Hepatocyte (in vitro differentiated cells): ENCODE results near the gene EGFL8. TPM values are rescaled to one million over a fixed set of nuclear protein-coding genes. Genes with fewer than 3 reads are reported as not detected.

Experiments
- DNase-seq: peaks from one replicate; pipeline ENCODE4 v3.0.0-alpha.2; 2016; ENCODE audit warnings: low spot score
- H2AFZ ChIP-seq: fragments of 200-600 bp; sonication (generic); 2 replicates; pipeline ENCODE4 v1.6.0; 2016; ENCODE audit warnings: antibody characterized with exemption, mild to moderate bottlenecking
- H3K27ac ChIP-seq: fragments of 200-600 bp; sonication (generic); 2 replicates; pipeline ENCODE4 v1.5.1; 2016; ENCODE audit warnings: mild to moderate bottlenecking
- H3K27me3 ChIP-seq: fragments of 200-600 bp; sonication (generic); 2 replicates; pipeline ENCODE4 v1.6.1; 2016
- H3K36me3 ChIP-seq: fragments of 200-600 bp; sonication (generic); replicated peaks from 2 replicates; pipeline ENCODE4 v1.5.1; 2016; ENCODE audit warnings: low read depth; ENCODE audit not compliant: insufficient read depth
- H3K4me1 ChIP-seq: fragments of 200-600 bp; sonication (generic); 2 replicates; pipeline ENCODE4 v1.5.1; 2016; ENCODE audit warnings: mild to moderate bottlenecking, moderate library complexity; ENCODE audit not compliant: insufficient read depth
- H3K4me2 ChIP-seq: fragments of 200-600 bp; sonication (generic); 2 replicates; pipeline ENCODE4 v1.6.0; 2016
- H3K4me3 ChIP-seq: fragments of 200-600 bp; sonication (generic); 2 replicates; pipeline ENCODE4 v1.5.1; 2016; ENCODE audit warnings: mild to moderate bottlenecking
- H3K79me2 ChIP-seq: fragments of 200-600 bp; sonication (generic); 2 replicates; pipeline ENCODE4 v1.6.0; 2017; ENCODE audit warnings: mild to moderate bottlenecking
- H3K9me2 ChIP-seq: fragments of 200-600 bp; sonication (generic); replicated peaks from 2 replicates; pipeline ENCODE4 v1.6.0; 2017; ENCODE audit warnings: mild to moderate bottlenecking; ENCODE audit not compliant: insufficient read depth
- H3K9me3 ChIP-seq: fragments of 200-600 bp; sonication (generic); 2 replicates; pipeline ENCODE4 v1.5.1; 2016; ENCODE audit warnings: low read depth, mild to moderate bottlenecking
- H4K20me1 ChIP-seq: fragments of 200-600 bp; sonication (generic); 2 replicates; pipeline ENCODE4 v1.6.0; 2016; ENCODE audit warnings: mild to moderate bottlenecking; ENCODE audit not compliant: insufficient read depth, poor library complexity, severe bottlenecking
- EZH2 ChIP-seq: fragments of 200-600 bp; sonication (generic); IDR thresholded peaks from 2 replicates; pipeline ENCODE4 v1.6.1; 2016; ENCODE audit warnings: antibody characterized with exemption, mild to moderate bottlenecking, borderline replicate concordance
- EZH2phosphoT487 ChIP-seq: fragments of 200-600 bp; sonication (generic); IDR thresholded peaks from one replicate; pipeline ENCODE4 v1.6.1; 2018; ENCODE audit warnings: antibody characterized with exemption, mild to moderate bottlenecking, low read depth, moderate library complexity; ENCODE audit not compliant: unreplicated experiment, severe bottlenecking
- WGBS: methylation state at CpG from one replicate; pipeline ENCODE4 v1.1.6; 2016; ENCODE audit warnings: low lambda C conversion rate; ENCODE audit errors: missing lambda C conversion rate; 5-methylcytosine and 5-hydroxymethylcytosine counted together
- polyA plus RNA-seq: library from polyadenylated mRNA; unstranded; fragments of >200 nt; fragmentation: Nextera tagmentation; extraction: Ambion mirVana; gene quantifications from 2 replicates; pipeline ENCODE4 v1.2.1, GENCODE V29; 2016
- total RNA-seq: library from RNA; depleted of rRNA; stranded (reverse); fragments of >200 nt; gene quantifications from 2 replicates; pipeline ENCODE4 v1.2.3, GENCODE V29; 2014
- TF ChIP-seq, protein P1 (sequence below): fragments of 200-600 bp; sonication (generic); IDR thresholded peaks from 2 replicates; pipeline ENCODE4 v1.5.1; 2016; ENCODE audit warnings: antibody characterized with exemption, mild to moderate bottlenecking; ENCODE audit not compliant: poor library complexity

EGFL8 gene
- total and polyA plus RNA-seq, 2 experiments from 2014 or later, result 4.5 to 12.2 TPM

DNA sequence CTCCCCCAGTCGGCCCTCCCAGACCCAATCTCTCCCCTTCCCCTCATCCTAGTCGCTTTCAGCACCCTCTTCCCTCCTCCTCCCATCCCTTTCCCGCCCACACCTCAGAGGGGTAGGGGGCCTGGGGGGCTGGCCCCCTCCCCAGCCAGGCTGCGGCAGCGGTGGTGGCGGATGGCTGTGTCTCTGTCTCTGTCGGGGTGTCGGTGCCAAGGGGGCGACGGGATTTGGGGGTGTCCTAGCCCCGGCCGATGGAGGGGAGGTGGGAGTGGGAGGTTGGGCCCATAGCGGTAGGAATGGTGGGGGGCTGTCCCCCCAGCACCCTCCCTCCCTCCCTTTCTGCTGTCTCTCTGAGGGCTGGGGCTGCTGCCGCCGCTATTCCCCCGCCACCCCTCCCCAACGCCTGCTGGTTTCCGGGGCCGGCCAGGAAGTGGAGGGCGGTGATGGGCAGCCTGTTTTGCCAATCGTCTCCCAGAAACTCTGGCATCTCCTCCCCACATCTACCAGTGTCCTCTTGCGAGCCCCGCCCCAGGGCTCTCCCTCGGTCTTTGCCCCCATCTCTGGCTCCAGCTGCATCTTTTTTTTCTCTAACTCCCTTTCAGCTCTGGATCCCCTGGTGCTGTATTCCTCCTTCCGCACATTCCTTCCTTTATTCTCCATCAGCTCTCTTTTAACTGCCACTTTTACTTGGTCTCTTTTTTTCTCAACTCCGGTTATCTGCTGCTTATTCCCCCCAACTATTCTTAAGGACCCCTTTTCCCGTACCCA is 11.5 kb downstream of the EGFL8 start, which contains the start of gene AGPAT1:
Gene AGPAT1, minus strand, starts transcription at position 374 of the 765 bp plus-strand sequence. CDS start 4,588 bp downstream, outside the sequence.
- Histone ChIP-seq H3K79me2 (peaks cover 60% of the 10 kb centered on the region), H3K27ac (peak within 1 kb of the TSS; percentile 94), H3K9me2 (no peaks in the 10 kb centered on the region), H2AFZ (peak within 1 kb of the TSS; percentile 46), H3K4me2 (peak within 1 kb of the TSS; percentile 83), H3K4me1 (peaks cover 13% of the 10 kb centered on the region), H3K9me3 (no peaks in the 10 kb centered on the region), H3K4me3 (peak within 1 kb of the TSS; percentile 71), H3K27me3 (no peaks in the 10 kb centered on the region), H3K36me3 (no peaks in the 10 kb centered on the region), H4K20me1 (no peaks in the 10 kb centered on the region)
- TF ChIP-seq EZH2, result no peak
- TF ChIP-seq, protein P1, sequence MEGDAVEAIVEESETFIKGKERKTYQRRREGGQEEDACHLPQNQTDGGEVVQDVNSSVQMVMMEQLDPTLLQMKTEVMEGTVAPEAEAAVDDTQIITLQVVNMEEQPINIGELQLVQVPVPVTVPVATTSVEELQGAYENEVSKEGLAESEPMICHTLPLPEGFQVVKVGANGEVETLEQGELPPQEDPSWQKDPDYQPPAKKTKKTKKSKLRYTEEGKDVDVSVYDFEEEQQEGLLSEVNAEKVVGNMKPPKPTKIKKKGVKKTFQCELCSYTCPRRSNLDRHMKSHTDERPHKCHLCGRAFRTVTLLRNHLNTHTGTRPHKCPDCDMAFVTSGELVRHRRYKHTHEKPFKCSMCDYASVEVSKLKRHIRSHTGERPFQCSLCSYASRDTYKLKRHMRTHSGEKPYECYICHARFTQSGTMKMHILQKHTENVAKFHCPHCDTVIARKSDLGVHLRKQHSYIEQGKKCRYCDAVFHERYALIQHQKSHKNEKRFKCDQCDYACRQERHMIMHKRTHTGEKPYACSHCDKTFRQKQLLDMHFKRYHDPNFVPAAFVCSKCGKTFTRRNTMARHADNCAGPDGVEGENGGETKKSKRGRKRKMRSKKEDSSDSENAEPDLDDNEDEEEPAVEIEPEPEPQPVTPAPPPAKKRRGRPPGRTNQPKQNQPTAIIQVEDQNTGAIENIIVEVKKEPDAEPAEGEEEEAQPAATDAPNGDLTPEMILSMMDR, result no peak
- TF ChIP-seq EZH2phosphoT487, result no peak
- peak; percentile 97 for DNase-seq
- WGBS, result 3% methylated on average over 9 of the region's 27 CpGs

DNA sequence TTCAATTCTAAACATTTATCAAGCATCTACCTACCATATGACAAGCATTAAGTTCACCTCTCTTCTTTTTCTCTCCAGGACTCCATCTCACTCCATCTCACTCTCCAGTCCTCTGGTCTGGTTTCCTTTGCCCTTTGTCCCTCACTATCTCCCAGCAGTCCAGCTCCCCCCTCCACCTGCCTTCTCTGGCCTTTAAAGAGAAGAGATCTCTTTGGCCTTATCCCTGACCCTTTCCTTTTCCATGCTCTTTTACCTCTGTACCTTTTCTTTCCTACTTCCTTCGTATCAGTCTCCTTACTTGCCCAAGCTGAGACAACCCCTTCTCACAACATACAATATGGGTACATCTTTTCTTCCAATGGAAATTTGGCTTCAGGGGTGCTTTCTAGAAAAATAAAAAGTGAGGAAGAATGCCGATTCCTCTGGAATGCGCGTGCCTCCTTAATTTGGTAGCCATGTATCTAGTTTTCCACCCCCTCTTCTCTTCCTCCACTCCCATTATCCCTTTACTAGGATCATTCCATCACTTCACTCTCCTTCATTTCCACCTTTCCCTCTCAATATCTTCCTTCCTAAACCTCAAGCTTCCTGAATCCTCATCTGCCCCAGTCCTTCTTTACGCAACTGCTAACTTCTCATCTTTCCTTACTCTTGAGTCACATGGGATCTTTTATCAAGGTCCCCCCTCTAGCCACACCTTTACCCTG is 12.2 kb downstream of the EGFL8 start:
- peak overlapping the region; percentile 71 for H3K4me2 ChIP-seq
- no peak for DNase-seq
- H3K4me1 ChIP-seq, result peaks cover 13% of the 10 kb centered on the region
- H4K20me1 ChIP-seq, result no peaks in the 10 kb centered on the region
- 20% methylated on average over 5 of the region's 5 CpGs for WGBS
- no peaks in the 10 kb centered on the region for H3K27me3 ChIP-seq
- peak overlapping the region; percentile 6 for H3K4me3 ChIP-seq
- TF ChIP-seq, protein P1, result no peak
- TF ChIP-seq EZH2phosphoT487 (no peak), EZH2 (no peak)
- peaks cover 55% of the 10 kb centered on the region for H3K79me2 ChIP-seq
- no peaks in the 10 kb centered on the region for H3K36me3 ChIP-seq
- no peaks in the 10 kb centered on the region for H3K9me3 ChIP-seq
- H2AFZ ChIP-seq, result peak overlapping the region; percentile 24
- peak overlapping the region; percentile 94 for H3K27ac ChIP-seq
- no peaks in the 10 kb centered on the region for H3K9me2 ChIP-seq

GRCh38 chr6:32177183-32177787 is 12.9 kb downstream of the EGFL8 start:
- Histone ChIP-seq H3K4me2 (peak overlapping the region; percentile 71), H3K4me3 (peak overlapping the region; percentile 6), H4K20me1 (no peaks in the 10 kb centered on the region), H3K36me3 (no peaks in the 10 kb centered on the region), H3K9me3 (no peaks in the 10 kb centered on the region), H3K9me2 (no peaks in the 10 kb centered on the region), H3K27ac (peak overlapping the region; percentile 94), H3K4me1 (peaks cover 13% of the 10 kb centered on the region), H3K27me3 (no peaks in the 10 kb centered on the region), H2AFZ (peak overlapping the region; percentile 24), H3K79me2 (peaks cover 48% of the 10 kb centered on the region)
- TF ChIP-seq EZH2phosphoT487, result no peak
- TF ChIP-seq, protein P1, result no peak
- TF ChIP-seq EZH2, result no peak
- WGBS, result 0% methylated on average over 20 of the region's 20 CpGs
- peak; percentile 76 for DNase-seq
